Stimulated activated CD4-positive, alpha-beta T cell treated with anti-CD3 and anti-CD28 coated beads, TNF-alpha, amount 100 ng/mL, for 1 hour (primary cell): ENCODE data around the gene CDH5.
"Not testable (repeated sequence)": the region's sequence is repeated elsewhere in the genome, so short reads cannot be mapped to it uniquely, and the experiment has no call there.

Experiments used
- DNase-seq, 3 donors: peaks; one replicate each; pipeline ENCODE4 v3.0.0-alpha.2; 2020; ENCODE audit warnings: low read depth in 3 of 3, low spot score in 1 of 3

The CDH5 gene

DNA sequence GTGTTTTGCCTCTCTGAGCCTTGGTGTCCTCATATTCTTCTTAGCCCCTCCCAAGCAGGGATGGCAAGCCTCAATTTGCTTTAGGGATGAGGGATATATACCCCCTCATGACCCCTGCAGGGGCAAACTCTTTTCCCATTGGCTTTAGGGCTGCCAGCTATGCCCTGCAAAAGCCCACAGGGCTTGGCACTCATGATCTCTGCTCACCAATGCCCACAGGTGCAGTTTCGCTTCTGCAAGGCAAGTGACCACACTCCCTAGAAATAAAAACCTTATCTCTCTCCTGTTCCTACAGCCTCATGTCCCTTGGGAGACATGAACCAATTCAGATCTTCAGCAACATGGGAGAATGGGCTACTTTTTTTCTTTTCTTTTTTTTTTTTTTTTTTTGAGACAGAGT, 69.4 kb downstream of the CDH5 start:
- no peak for DNase-seq

DNA sequence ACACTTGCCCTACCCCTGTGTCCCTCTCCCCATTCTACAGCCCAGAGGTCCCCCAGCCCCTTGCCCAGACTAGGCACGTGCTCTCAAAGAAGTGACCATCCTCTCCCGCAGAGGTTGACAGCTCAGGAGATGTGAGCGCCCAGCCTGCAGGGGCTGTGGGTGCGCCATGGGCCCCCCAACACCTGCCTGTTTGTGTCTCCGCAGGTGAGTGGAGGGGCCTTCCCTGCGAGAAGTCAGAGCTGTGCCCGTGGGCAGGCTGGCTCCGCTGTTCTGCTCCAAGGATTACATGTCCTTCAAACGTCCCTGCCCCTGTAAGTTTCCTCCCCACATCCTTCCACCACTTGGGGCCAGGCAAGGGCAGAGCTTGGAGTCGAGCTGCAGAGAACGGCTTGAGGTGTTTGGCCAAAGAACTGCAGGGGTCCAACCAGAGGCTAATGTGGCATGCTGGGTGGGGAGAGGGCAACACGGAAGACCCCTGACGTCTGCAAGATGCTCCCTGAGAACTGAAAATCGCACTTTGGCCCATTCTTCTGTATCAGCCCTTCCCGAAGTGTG, 71.0 kb downstream of the CDH5 start:
- DNase-seq, result no peak

DNA sequence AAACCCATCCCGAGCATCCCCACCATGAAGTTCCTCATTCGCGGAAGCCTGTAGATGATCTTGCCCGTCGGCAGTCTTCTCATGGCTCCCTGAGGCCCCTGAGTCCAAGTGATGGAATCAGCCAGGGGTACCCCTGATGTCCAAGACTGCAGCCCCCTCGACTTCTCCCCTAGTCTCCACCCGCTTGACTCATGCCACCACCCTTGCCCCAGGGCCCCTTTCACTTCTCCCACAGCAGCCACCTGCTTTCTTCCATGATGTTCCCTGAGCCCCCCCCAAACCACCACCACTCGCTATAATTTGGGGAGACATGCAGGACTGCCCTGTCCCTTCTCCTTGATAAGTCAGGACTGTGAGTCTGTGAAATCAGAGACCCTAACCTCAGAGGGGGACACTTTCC, 72.0 kb downstream of the CDH5 start:
- DNase-seq, result no peak

DNA sequence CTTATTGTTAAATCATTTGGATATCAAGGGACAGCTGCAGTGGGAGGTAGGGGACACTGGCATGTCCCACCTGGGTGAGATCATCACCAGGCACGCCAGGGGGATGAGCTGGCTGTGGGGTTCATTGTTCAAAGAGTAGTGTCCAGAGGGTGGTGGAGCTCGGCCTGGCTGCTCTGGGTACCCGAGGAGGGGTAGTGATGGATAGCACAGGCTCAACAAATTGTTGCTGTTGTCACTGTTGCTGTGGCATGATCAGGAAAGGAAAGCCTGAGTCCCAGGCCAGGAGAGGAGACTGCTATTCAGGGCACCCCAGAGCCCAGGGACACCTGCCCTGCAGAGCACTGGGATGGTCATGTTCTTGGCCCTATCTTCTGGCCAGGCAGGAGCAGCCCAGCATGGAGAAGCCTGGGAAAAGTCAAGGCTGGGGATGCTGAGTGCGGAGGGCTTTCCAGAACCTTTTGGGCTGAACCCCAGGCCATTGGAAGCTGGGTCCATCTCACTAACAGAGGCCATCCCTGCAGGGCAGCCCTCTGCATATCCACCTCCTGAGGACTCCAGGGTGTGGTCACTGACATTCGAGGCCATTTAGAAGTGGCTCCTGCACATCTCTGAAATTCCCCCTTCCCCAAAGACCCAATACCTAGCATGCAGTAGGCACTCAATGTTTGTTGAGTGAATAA, 72.7 kb downstream of the CDH5 start:
- DNase-seq, result no peak

DNA sequence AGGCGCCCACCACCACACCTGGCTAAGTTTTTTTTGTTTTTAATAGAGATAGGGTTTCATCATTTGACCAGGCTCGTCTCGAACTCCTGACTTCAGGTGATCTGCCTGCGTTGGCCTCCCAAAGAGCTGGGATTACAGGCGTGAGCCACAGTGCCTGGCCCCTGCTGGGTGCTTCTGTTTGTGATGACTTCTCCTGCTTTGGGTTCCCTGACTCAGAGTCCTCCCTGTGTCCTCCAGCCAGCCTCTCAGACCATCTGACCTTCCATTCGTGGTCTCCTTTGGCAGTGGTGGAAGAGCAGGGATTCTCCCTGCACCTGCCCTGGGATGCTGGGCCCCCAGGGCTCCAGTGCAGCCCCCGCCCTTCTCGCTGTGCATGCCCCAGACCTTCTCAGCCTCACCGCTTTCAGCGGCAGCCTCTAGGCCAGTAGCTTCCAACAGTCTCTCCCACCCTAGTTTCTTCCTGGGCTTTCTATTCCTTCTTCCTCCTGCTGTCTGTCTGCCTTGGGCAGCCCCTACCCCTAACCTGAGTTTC, 73.8 kb downstream of the CDH5 start:
- no peak for DNase-seq

DNA sequence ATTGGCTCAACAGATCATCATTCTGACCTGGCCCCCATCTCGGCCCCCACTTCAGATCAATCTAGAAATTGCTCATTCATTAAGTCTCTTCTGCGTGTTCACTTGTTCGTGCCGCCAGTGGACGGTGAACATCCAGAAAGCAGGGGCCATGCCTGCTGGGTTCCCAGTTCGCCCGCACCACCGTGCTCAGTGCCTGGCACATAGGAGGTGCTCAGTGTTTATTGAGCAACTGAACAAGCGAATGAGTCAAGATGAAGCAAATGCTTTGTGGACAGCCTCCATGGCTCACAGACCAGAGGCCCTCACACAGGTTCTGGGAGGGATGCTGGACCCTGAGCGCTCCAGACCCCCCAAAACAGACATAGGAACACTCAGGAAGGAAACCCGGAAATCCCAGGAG, 74.5 kb downstream of the CDH5 start:
- no peak for DNase-seq

DNA sequence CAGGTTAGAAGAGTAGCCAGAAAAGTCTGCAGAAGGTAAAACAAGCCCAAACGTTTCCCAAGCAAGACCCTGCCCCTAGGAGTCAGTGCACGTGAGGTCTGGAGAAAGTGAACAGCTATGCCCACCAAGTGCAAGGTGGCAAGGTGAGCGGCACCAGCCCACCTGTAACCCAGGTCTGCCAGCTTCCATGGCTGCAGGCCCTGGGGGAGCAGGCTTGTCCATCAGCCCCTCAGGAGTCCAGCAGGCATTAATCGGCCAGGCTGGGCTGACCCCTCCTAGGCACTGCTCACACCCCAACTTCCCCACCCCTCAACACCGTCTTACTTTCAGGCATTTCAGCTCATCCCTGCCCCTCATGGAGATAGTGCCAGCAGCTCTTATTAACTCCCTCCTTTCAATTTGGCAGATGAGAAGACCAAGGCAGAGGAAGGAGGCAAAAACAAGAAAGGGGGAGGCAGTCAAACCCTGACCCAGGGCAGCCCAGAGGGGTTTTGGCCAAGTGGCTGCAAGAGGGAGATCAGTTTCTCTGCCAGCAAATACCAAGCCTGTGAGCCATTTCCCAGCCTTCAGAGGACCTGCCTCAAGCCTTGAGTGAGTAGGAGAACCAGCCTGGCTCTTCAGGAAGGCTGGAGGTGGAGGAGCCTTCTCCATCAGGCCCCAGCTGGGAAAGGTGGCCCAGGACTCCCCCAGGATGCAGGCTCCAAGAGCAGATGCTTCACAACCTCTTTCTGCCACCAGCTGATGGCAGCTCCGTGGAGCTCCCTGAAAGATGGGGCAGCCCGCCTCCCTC, 75.3 kb downstream of the CDH5 start:
- DNase-seq, result no peak

DNA sequence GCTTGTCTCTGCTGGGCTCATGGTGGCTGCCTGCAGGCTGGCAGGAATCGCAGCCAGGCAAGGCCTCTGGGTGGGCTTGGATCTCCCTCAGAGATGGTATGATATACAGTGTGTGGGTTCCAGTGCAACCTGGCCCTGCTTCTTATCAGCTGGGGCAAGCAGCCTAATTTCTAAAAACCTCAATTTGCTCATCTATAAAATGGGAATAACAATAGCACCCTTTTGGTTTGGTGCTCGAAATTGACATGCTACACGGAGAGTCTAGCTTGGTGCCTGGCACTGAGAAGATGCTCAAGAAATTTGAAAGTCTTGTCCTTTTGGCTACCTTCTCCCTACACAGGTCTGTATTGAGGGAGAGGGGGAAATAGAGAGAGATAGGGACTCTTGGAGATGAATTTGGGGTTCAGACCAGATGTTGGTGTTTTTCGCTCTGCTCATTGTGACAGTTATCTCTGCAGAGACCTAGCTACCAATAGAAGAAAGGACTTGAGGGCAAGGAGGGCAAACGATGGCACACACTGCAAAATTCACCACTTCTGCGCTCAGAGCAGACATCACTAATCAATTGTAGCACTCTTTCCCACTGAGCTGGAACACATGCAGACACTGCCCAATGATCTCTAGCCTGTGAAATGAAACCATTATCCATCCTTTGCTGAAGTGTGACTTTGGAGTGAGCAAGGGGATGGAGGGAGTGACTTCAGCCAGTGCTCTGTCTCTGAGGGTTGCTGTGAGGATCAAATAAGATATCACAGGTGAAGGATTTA, 76.2 kb downstream of the CDH5 start:
- DNase-seq, result no peak

DNA sequence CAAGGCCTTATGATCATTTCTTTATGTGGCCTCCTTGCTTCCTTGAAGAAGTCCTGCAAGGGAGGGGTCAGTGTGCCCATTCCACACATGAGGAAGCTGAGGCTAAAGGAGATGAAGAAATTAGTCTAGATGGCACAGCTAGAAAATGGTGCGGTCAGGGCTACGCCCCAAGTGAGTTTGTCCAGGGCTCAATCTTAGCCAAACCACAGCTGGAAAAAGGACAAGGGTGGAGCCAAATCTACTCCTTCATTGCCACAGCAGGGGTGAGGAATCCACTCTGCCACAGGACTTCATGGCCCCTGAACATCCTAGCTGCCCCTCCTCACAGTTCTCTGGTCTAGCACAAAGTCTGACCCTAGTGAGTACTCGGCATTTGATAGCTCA, 76.8 kb downstream of the CDH5 start:
- no peak for DNase-seq

DNA sequence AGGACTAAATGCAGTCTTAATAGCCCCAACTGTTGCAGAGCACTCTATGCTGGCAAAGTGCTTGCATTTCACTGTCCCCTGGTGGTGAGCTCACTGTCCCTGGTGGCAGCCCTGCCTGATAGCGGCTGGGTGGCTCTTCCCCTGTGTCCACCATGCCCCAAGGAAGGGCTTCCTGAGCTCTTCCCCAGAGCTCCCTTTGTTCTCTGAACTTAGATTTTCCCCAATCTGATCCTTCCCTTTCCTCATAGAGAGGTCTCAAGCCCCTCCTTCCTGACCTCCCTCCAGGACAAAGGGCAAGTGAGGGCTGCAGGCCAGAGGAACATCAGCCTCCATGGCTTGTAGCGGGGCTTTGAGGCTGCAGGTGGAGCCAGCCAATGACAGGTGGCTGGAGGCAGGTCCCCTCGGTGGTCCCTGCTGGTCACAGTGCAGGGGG, 77.6 kb downstream of the CDH5 start:
- no peak for DNase-seq

DNA sequence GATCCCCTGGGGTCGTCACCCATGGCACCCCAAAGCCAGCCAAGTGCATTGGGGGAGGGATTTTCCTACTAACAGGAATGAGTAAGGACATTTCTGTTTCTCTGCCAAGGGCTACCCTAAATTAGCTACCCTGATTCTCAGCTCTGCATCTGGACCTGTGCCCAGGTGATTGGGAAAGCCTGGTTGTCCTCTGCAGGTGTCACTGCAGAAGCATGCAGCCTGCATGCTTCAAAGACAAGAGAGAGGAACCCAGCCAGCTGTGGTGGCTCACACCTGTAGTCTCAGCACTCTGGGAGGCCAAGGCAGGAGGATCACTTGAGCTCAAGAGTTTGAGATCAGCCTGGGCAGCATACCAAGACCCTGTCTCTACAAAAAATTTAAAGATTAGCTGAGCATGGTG, 80.2 kb downstream of the CDH5 start:
- DNase-seq, result no peak

DNA sequence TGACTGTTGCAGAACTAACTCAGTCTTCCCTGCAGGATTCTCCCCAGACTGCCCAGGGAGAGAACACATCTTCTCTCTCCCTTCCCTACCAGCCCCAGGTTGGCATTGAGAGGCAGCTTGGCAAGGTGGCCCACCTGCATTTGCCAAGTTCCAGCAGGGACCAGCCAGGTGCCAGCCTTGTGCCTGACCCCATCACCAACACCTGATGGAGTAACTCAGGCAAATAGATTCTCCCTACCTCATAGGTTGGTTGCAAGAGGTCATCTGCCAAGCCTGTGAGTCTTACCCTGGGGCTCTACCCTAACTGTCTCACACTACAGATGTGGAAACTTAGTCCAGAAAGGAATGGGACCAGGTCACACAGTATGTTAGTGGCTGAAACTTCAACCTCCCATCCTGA, 81.0 kb downstream of the CDH5 start:
- no peak for DNase-seq

DNA sequence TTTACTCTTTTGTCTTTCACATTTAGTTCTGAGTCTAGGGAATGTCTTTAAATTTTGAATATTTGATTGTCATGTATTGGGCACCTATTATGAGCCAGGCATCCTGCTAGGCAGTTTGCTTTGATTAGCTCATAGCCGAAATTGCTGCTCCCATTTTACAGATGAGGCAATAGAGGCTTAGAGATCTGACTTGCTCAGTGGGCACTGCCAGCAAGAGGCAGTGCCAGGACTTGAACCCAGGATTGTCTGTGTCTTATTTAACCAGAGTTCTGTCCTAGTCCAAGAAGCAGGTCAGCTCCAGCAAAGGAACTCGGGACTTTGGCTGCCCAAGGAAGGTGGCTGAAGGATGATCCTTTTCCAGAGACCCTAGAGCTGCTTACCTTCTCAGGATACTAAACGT, 85.1 kb downstream of the CDH5 start:
- DNase-seq, result no peak

DNA sequence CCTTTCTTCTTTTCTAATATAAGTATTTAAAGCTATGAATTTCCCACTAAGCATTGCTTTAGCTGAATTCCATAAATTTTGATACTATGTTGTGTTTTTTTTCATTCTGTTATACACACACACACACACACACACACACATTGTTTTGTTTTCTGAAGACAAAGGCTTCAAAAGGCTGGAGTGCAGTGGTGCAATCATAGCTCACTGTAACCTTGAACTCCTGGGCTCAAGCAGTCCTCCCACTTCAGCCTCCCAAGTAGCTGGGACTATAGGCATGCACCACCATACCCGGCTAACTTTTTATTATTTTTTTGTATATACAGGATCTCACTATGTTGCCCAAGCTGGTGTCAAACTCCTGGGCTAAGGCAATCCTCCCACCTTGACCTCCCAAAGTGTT, 86.7 kb downstream of the CDH5 start:
- DNase-seq, result not testable (repeated sequence)
